Measurements from ENCODE around the gene SLC25A28.

The SLC25A28 gene

GRCh38 chr10:99619851-99620710 lies at the start of gene SLC25A28:
Gene SLC25A28, minus strand, starts transcription at chr10:99620439. Its CDS starts 104 bp downstream, at chr10:99620335.
- peak; percentile 100 for DNase-seq (ENCODE audit: low spot score)

DNA sequence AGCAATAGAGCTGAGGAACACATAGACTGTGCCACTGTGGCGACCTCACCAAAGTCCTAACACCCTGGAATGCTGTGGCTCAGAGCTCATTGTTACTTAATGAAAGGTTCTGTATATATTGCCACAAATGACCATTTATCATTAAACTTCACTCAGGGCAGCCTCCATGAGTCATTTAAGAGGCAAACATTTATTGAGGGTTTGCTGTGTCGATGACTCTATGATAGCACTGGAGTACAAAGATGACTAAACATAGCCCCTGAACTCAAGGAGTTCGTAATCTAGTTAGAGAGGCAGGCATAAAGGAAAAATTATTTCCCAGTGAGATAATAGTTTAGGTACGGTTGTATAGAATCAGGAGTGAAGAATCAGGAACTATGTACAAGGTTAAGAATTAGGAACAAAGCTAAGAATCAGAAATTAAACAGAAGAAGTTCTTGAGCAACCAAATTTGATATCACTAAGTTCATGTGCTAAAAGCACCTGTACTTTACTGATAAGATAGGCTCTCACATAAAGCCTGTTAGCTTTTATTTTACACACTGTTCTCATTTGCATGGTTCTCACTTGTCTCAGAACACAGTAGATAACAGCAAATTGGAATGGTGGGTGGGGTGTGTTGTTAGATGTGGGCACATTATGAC lies 47.0 kb upstream of the SLC25A28 start:
- DNase-seq (ENCODE audit: low spot score): peak; percentile 32

DNA sequence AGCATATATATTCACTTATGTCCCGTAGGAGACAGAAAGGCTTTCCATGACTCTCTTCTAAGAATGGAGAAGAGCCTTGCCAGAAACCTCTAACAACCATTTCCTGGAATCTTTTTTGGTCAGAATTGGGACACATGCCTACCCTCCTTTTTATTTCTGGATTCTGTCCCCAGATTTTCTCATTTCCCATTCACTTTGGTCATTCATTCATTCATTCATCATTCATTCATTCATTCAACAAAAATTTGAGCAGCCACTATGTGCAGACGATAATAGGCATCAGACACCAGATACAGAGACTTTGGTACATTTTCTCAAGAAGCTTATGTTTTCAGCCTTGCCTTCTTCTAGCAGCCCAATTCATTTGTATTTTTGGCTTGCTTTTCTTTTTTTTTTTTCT lies 45.1 kb upstream of the SLC25A28 start:
- no peak for DNase-seq (ENCODE audit: low spot score)

GRCh38 chr10:99661377-99661763 lies 41.1 kb upstream of the SLC25A28 start:
- peak; percentile 14 for DNase-seq (ENCODE audit: low spot score)

GRCh38 chr10:99660662-99661376 lies 40.6 kb upstream of the SLC25A28 start:
- no peak for DNase-seq (ENCODE audit: low spot score)

DNA sequence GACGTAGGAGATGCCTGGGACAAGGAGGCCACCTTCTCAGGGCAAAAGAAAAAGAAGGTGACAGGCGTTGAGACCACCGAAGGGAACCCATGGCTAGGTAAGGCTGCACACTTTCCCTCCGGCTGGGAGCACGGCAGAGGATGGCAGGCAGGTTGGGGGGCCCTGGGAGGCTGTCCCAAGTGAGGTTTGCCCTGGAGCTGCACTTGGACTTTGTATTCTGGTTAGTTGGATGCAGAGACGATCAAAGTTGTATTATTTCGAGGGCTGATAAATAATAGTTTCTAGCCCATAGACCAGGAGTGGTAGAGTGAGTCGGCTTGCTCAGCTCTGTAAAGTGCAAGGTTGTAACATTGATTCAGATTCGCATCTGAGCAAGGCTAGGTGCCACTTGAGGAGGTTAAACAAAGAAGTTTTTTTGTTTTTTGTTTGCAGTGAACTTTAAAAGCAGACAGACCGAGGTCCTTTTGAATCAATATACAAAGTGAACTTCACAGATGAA lies 39.7 kb upstream of the SLC25A28 start:
- DNase-seq (ENCODE audit: low spot score): peak; percentile 2

- DNase-seq (ENCODE audit: low spot score): peak; percentile 94
These were observed 39.0 kb upstream of the SLC25A28 start, which contains the start of gene ENTPD7 for GRCh38 chr10:99659031-99659867. Gene ENTPD7, plus strand, starts transcription at chr10:99659509. Its CDS starts 448 bp downstream, at chr10:99659957.

GRCh38 chr10:99658622-99659030 lies 38.4 kb upstream of the SLC25A28 start:
- peak; percentile 22 for DNase-seq (ENCODE audit: low spot score)

- DNase-seq (ENCODE audit: low spot score): no peak
These were observed 36.2 kb upstream of the SLC25A28 start for GRCh38 chr10:99656199-99657064.

DNA sequence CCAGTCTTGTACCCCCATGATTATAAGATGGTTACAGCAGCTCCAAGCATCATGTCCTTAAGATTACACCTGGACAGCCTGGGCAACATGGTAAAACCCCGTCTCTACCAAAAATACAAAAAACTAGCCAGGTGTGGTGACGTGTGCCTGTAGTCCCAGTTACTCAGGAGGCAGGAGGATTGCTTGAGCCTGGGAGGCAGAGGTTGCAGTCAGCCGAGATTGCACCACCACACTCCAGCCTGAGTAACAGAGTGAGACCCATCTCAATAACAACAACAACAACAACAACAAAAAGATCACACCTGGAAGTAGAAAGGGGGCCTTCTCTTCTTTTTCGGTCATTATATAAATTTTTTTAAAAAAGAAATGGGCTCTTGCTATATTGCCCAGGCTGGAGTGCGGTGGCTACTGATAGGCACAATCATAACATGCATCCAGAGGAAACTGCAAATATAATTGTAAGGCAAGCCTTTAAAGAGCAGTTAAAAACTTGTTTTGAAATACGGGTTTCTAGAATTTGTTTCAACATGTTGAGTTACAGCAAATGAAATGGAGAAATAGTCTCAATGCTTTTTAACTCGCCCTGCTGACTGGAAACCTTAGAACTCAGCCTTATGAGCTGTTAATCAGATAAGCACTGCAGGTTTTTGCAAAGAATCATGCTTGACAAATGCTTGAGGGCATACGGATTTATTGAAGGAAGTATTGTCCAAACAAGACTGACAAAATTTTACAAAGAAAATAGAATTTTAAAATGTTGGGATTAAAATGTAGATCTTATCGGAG lies 34.3 kb upstream of the SLC25A28 start:
- DNase-seq (ENCODE audit: low spot score): no peak

DNA sequence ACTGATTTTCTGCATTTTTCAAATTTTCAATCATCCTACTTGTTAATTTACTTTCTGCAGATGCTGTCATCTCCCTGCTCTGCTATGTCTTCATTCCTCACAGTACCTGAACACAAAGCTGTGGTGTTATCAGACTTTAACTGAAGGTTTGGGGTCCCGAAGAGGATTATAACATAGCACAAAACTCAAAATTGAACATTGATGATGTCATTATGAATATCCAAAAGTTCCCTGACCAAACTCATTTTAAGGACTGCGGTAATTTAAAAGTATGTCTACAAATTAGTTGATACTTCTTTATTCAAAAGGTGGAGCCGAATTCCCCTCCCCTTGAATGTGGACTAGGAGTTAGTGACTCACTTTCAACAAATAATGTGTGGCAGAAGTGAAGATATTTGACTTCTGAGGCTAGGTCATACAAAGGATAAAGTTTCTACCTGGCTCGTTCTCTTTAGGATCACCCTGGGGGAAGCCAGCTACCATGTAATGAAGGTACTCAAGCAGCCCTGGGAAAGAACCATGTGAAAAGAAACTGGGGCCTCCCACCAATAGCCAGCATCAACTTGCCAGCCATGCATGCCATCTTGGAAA lies 32.7 kb upstream of the SLC25A28 start:
- no peak for DNase-seq (ENCODE audit: low spot score)

- no peak for DNase-seq (ENCODE audit: low spot score)
These were observed 28.5 kb upstream of the SLC25A28 start for GRCh38 chr10:99648717-99649116.

DNA sequence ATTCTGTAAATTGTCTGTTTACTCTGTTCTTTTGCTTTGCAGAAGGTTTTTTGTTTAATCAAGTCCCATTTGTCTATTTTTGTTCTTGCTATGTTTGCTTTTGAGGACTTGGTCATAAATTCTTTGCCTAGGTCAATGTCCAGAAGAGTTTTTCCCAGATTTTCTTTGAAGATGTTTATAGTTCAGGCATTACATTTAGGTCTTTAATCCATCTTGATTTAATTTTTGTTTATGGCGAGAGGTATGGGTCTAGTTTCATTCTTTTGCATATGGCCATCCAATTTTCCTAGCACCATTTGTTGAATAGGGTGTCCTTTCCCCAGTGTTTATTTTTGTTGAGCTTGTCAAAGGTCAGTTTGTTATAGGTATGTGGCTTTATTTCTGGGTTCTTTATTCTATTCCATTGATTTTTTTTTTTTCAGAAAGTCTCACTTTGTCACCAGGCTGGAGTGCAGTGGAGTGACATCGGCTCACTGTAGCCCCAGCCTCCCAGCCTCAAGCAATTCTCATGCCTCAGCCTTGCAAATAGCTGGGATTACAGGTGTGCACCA lies 27.4 kb upstream of the SLC25A28 start:
- no peak for DNase-seq (ENCODE audit: low spot score)

GRCh38 chr10:99633832-99634231 lies 13.6 kb upstream of the SLC25A28 start:
- no peak for DNase-seq (ENCODE audit: low spot score)

GRCh38 chr10:99631496-99631895 lies 11.3 kb upstream of the SLC25A28 start:
- DNase-seq (ENCODE audit: low spot score): no peak

DNA sequence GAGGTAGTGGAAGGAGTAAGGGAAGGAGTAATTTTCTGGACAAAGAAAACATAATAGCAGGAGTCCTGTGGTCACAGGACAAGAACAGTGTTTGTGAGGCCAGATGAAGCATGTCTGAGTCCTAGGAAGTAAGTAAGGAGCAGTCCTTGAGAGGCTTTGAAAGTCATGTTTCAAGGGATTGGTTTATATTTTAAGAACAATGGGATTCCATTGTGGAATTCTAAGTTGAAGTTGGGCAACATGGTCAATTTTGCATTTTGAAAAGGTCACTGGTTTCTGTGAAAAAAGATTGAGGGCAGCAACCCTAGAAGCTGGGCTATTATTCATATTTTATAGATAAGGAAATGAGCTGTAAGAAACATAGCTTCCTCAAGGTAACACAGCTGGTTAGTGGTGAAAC lies 10.8 kb upstream of the SLC25A28 start:
- no peak for DNase-seq (ENCODE audit: low spot score)

DNA sequence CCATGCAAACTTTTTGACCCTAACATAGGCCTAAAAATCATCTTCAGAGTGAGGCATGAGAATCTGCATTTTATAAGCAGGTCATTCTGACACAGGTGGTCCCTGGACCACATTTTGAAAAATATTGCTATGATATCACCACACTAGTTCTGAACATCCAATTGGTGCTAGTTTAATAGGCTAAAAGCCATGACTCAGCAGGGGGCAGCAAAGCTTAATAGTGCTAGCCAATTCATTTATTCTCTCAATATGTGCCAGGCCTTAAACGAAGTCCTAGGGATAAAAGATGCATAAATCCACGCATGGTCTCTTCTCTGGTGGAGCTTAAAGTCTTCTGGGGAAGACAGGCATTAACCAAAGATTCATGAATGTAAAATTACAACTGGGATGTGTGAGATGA lies 10.2 kb upstream of the SLC25A28 start:
- DNase-seq (ENCODE audit: low spot score): peak; percentile 13

DNA sequence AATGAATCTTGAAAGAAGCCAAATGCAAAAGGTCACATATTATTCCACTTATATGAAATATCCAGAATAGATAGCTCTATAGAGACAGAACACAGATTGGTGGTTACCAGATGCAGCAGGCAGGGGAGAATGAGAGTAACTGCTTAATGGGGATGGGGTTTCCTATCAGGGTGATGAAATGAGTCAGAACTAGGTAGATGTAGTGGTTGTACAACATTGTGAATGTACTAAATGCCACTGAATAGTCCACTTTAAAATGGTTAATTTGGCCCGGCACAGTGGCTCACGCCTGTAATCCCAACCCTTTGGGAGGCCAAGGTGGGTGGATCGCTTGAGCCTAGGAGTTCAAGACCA lies 9.4 kb upstream of the SLC25A28 start:
- no peak for DNase-seq (ENCODE audit: low spot score)

Data from SW480 (cell line).